HFFc6 (cell line): ENCODE results near the gene KCNQ2. TPM values are rescaled to one million over a fixed set of nuclear protein-coding genes. Genes with fewer than 3 reads are reported as not detected.

Experiments used
- DNase-seq: peaks from one replicate; pipeline ENCODE4 v3.0.0-alpha.2; 2018
- H3K27ac Mint-ChIP-seq: 2 replicates; pipeline ENCODE4 v1.8.0; 2020; ENCODE audit warnings: mild to moderate bottlenecking, mixed read lengths
- H3K27me3 Mint-ChIP-seq: 2 replicates; pipeline ENCODE4 v1.8.0; 2021; ENCODE audit warnings: mild to moderate bottlenecking, moderate library complexity, mixed read lengths; ENCODE audit not compliant: insufficient read depth
- H3K36me3 Mint-ChIP-seq: 2 replicates; pipeline ENCODE4 v1.8.0; 2021; ENCODE audit warnings: low read depth, mixed read lengths
- H3K4me1 Mint-ChIP-seq: 2 replicates; pipeline ENCODE4 v1.8.0; 2020; ENCODE audit warnings: low read depth, mixed read lengths
- H3K4me3 Mint-ChIP-seq: 2 replicates; pipeline ENCODE4 v1.8.0; 2020; ENCODE audit warnings: mild to moderate bottlenecking, moderate library complexity, mixed read lengths
- H3K9me3 Mint-ChIP-seq: 2 replicates; pipeline ENCODE4 v1.8.0; 2020; ENCODE audit warnings: mild to moderate bottlenecking, mixed read lengths
- total RNA-seq, 6 experiments: library from RNA; stranded (reverse); fragmentation: NEBNext Ultra II Directional; extraction: Animal tissue kit (Norgen Biotek cat#: 25700); gene quantifications; 2 replicates in 1 of 6; 3 replicates in 5 of 6; pipeline ENCODE4 v1.2.3, GENCODE V29; 2021
- TF ChIP-seq, protein P1 (sequence below): fragments of 200-600 bp; sonication (generic); IDR thresholded peaks from 2 replicates; pipeline ENCODE4 v1.5.0; 2021; ENCODE audit warnings: antibody characterized with exemption, mild to moderate bottlenecking

KCNQ2 gene
- total RNA-seq, 6 experiments from 2014 or later, result not detected

DNA sequence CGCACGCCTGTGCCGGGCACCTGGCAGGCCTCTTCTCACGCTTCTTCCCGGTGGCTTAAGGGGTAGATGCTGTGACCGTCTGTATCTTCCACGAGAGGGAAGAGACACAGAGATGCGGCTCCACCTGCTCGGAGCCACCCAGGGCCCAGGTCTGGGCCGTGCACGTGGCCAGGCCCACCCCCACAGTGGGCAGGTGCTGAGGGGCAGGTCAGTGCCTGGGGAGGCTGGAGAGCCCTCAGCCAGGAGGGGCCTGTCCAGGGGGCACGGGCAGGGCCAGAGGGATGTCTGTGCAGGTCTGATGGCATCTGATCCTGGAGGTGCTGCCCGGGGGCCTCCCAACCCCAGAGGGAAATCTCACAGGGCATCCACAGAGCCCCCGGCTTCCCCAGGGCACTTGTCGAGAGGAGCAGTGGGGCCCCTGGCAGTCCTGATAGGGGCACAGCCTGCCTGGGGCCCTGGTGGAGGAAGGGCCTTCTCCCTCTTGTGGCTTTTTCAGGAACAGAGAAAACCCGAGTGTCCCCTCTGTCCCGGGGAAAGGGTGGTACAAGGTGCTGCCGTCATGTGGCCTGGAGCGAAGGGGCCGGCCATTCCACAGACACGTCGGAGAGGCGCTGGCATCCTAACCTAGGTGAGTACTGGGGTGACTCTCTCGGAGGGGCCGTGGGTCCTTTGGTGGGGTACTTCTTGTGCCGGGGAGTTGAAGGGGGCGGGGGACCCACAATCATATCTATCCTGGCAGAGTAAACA is 61.1 kb downstream of the KCNQ2 start:
- Mint-ChIP-seq H3K9me3 (no peaks in the 10 kb centered on the region; the same call in 1 of the 2 replicates), H3K4me3 (no peak overlapping the region), H3K36me3 (no peaks in the 10 kb centered on the region), H3K27me3 (peaks cover 11% of the 10 kb centered on the region), H3K27ac (no peak overlapping the region), H3K4me1 (no peaks in the 10 kb centered on the region)
- TF ChIP-seq, protein P1, sequence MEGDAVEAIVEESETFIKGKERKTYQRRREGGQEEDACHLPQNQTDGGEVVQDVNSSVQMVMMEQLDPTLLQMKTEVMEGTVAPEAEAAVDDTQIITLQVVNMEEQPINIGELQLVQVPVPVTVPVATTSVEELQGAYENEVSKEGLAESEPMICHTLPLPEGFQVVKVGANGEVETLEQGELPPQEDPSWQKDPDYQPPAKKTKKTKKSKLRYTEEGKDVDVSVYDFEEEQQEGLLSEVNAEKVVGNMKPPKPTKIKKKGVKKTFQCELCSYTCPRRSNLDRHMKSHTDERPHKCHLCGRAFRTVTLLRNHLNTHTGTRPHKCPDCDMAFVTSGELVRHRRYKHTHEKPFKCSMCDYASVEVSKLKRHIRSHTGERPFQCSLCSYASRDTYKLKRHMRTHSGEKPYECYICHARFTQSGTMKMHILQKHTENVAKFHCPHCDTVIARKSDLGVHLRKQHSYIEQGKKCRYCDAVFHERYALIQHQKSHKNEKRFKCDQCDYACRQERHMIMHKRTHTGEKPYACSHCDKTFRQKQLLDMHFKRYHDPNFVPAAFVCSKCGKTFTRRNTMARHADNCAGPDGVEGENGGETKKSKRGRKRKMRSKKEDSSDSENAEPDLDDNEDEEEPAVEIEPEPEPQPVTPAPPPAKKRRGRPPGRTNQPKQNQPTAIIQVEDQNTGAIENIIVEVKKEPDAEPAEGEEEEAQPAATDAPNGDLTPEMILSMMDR, result peak; percentile 6; the same call in 1 of the 2 replicates
- no peak for DNase-seq

DNA sequence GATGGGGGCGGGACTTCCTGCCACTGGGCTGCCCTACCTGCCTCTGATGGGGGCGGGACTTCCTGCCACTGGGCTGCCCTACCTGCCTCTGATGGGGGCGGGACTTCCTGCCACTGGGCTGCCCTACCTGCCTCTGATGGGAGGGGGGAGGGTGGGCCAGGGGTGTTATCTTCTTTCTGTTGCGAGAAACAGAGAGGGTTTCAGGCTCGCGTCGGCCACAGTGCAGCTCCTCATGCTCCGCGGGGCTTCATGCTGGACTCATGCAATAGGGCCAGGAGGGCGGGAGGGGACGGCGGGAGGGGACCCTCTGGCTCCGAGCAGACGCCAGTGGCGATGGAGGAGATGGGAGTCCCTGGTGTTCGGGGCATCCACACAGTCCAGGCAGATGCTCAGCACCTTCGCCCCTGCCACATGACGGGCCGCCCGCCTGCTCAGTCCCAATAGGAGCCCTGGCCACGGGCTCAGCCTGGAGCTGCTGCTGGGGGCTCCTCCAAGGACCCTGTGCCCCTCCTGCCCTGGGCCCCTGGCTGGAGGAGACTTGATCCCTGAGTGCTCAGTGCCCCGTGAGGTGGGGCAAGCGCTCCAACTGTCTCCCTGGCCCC is 62.5 kb downstream of the KCNQ2 start:
- DNase-seq, result no peak
- H3K4me3 Mint-ChIP-seq, result no peak overlapping the region
- H3K9me3 Mint-ChIP-seq, result no peaks in the 10 kb centered on the region; the same call in 1 of the 2 replicates
- peaks cover 10% of the 10 kb centered on the region for H3K27me3 Mint-ChIP-seq
- H3K4me1 Mint-ChIP-seq, result no peaks in the 10 kb centered on the region
- H3K27ac Mint-ChIP-seq, result no peak overlapping the region
- no peaks in the 10 kb centered on the region for H3K36me3 Mint-ChIP-seq
- TF ChIP-seq, protein P1, result no peak

DNA sequence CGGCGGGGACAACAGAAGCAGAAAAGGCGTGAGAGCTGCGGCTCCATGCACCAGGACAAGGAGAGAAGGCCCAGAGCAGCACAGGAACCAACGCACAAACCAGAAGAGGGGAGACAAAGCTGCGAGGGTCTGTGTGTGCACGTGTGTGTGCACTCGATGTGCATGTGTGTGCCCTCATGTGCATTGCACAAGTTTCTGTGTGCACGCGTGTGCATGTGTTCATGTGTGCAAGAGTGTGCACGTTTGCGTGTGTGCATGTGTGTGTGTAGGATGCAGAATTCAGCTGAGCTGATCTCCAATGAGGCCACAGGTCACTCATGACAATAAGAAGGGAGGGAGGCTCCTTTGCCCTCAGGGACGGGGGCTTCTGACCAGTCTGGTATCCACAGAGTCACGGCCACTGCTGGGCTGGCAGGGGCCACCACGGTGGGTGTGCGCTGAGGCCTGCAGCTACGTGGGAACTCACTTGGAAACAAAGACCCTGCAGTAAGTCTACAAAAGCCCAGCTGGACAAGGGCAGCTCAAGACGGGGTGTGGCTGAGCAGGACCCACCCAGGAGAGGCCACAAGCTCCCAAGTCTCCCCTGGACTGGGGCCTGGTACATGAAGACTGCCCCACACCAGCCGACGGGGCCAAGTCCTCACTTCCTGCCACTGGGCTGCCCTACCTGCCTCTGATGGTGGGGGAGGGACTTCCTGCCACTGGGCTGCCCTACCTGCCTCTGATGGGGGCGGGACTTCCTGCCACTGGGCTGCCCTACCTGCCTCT is 63.2 kb downstream of the KCNQ2 start:
- peaks cover 5% of the 10 kb centered on the region for H3K27me3 Mint-ChIP-seq
- no peak overlapping the region for H3K27ac Mint-ChIP-seq
- H3K9me3 Mint-ChIP-seq, result no peaks in the 10 kb centered on the region; the same call in 1 of the 2 replicates
- no peak for DNase-seq
- H3K4me1 Mint-ChIP-seq, result no peaks in the 10 kb centered on the region
- H3K36me3 Mint-ChIP-seq, result no peaks in the 10 kb centered on the region
- TF ChIP-seq, protein P1, result no peak
- H3K4me3 Mint-ChIP-seq, result no peak overlapping the region

DNA sequence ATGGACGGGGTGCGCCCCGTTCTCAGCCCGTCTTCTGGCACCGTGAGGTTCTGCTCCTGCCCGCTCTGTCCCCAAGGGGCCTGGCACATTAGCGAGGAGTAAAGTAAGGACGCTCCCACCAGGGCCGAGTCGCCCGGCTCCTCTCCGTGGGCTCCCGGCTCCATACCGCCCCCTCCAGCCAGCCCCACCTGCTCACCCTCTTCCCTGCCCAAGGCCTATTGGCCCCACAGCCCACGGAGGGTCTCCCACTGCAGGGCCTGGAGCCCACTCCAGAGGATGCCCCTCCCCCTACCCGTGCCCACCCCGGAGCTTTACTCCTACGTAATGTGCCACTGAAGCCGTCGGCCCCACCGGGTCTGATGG is 63.8 kb downstream of the KCNQ2 start:
- TF ChIP-seq, protein P1, result no peak
- H3K27ac Mint-ChIP-seq, result no peak overlapping the region
- DNase-seq, result no peak
- H3K4me1 Mint-ChIP-seq, result no peaks in the 10 kb centered on the region
- H3K4me3 Mint-ChIP-seq, result no peak overlapping the region
- no peaks in the 10 kb centered on the region for H3K36me3 Mint-ChIP-seq
- H3K9me3 Mint-ChIP-seq, result no peaks in the 10 kb centered on the region; the same call in 1 of the 2 replicates
- peaks cover 5% of the 10 kb centered on the region; the same call in 1 of the 2 replicates for H3K27me3 Mint-ChIP-seq

DNA sequence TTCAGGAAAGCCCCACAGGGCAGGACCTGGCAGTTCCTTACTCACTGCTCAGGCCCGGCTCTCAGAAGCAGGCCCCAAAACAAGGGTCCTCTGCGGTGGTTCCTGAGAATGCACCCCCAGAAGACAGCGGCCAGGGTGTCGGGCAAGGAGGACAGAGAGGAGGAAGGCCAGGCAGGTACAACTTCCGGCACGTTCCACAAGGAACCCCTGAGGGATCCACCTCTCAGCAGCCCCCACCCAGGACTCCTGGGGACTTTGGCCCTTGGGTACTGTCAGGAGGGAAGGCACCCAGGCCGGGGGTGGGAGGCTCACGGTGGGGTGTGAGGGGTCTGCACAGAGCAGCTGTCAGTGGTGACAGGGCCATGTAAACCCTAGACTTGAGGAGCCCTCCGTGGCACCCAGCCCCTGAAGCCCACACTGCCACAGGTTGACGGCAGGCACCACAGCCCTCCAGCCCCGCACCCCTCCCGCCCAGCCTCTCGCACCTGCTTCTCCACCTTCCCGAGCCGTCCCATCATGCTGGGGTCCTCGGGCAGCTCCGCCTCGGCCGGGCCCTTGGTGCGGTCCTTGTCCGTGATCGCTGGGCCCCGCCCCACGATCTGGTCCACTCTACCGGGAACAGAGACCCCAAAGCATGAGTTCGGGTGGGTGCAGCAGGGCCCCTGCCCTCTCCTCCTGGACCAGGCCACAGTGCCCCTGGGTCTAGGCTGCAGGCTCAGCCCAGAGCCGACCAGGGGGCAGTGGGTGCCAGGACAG is 64.3 kb downstream of the KCNQ2 start:
- no peaks in the 10 kb centered on the region; the same call in 1 of the 2 replicates for H3K9me3 Mint-ChIP-seq
- DNase-seq, result no peak
- no peaks in the 10 kb centered on the region for H3K4me1 Mint-ChIP-seq
- no peak overlapping the region for H3K27ac Mint-ChIP-seq
- peaks cover 5% of the 10 kb centered on the region; the same call in 1 of the 2 replicates for H3K27me3 Mint-ChIP-seq
- TF ChIP-seq, protein P1, result no peak
- no peak overlapping the region for H3K4me3 Mint-ChIP-seq
- H3K36me3 Mint-ChIP-seq, result no peaks in the 10 kb centered on the region
